Endothelial cell of umbilical vein (primary cell): ENCODE results near the gene SYNE1. TPM values are rescaled to one million over a fixed set of nuclear protein-coding genes. Genes with fewer than 3 reads are reported as not detected.

Experiments
- BruUV-seq: library from RNA; stranded (reverse); fragments of 400-500 nt; replicated peaks from 2 replicates; lab custom pipeline; 2021; lab: Mats Ljungman, UMichigan
- CTCF ChIA-PET: fragments of 300-600, 350-600 bp; sonication (Branson Sonifier 250); formaldehyde crosslinking; loops from one replicate; lab custom pipeline; 2021; ENCODE audit warnings: antibody characterized with exemption, inconsistent platforms; lab: Charles Lee
- POLR2A ChIA-PET: fragments of 300-600, 350-600 bp; sonication (Branson Sonifier 250); formaldehyde crosslinking; loops from one replicate; lab custom pipeline; 2021; ENCODE audit warnings: antibody characterized with exemption, inconsistent platforms; lab: Charles Lee
- DNase-seq: peaks from one replicate; pipeline ENCODE4 v3.0.0-alpha.2; 2011; ENCODE audit warnings: low read depth, low spot score
- FAIRE-seq: peaks from 2 replicates; lab custom pipeline; 2011; peaks lifted over from hg19 to GRCh38; lab: Jason Lieb, UNC
- H2AFZ ChIP-seq: 2 replicates; pipeline ENCODE4 v1.6.0; 2012; ENCODE audit warnings: low read depth, low read length, control low read depth, inconsistent platforms
- H3K27ac ChIP-seq: 2 replicates; pipeline ENCODE4 v1.5.1; 2011; ENCODE audit warnings: low read depth, mild to moderate bottlenecking, control low read depth, low read length, moderate library complexity; ENCODE audit not compliant: insufficient read depth
- H3K27me3 ChIP-seq, 2 experiments: 2 replicates each; pipeline versions ENCODE4 v1.6.0 to v1.6.1; 2011; ENCODE audit warnings: low read length in 2 of 2, mixed read lengths in 1 of 2; ENCODE audit not compliant: control insufficient read depth in 2 of 2, insufficient read depth in 2 of 2
- H3K36me3 ChIP-seq, 2 experiments: 2 replicates in 1 of 2; 3 replicates in 1 of 2; pipeline ENCODE4 v1.5.1; 2011; ENCODE audit warnings: low read length in 2 of 2, mild to moderate bottlenecking in 1 of 2, moderate library complexity in 1 of 2; ENCODE audit not compliant: control insufficient read depth in 2 of 2, insufficient read depth in 2 of 2; ENCODE audit errors: extremely low read depth in 1 of 2
- H3K4me1 ChIP-seq: 3 replicates; pipeline ENCODE4 v1.5.1; 2011; ENCODE audit warnings: mild to moderate bottlenecking, low read length; ENCODE audit not compliant: control insufficient read depth, insufficient read depth; ENCODE audit errors: extremely low read depth
- H3K4me2 ChIP-seq: 2 replicates; pipeline ENCODE4 v1.6.1; 2011; ENCODE audit warnings: low read length, control low read depth, mixed read lengths; ENCODE audit not compliant: insufficient read depth
- H3K4me3 ChIP-seq, 3 experiments: fragments of 200-600 bp in 1 of 3; sonication (generic), shearing (Covaris generic) in 1 of 3; replicated peaks in 1 of 3; 2 replicates each; pipeline ENCODE4 v1.5.1; 2011 to 2016; ENCODE audit warnings: control low read depth in 3 of 3, low read length in 3 of 3, mild to moderate bottlenecking in 2 of 3, inconsistent platforms in 1 of 3, low read depth in 1 of 3, moderate library complexity in 1 of 3; ENCODE audit not compliant: insufficient read depth in 1 of 3
- H3K79me2 ChIP-seq: 2 replicates; pipeline ENCODE4 v1.6.0; 2012; ENCODE audit warnings: low read length, inconsistent platforms; ENCODE audit not compliant: control insufficient read depth, insufficient read depth
- H3K9ac ChIP-seq: replicated peaks from 2 replicates; pipeline ENCODE3; 2011; ENCODE audit warnings: low read length, control low read depth; ENCODE audit not compliant: insufficient read depth; ENCODE audit errors: extremely low read depth
- H3K9me1 ChIP-seq: replicated peaks from 3 replicates; pipeline ENCODE4 v1.6.0; 2011; ENCODE audit warnings: mild to moderate bottlenecking, low read length; ENCODE audit not compliant: control insufficient read depth, insufficient read depth; ENCODE audit errors: extremely low read depth
- H3K9me3 ChIP-seq: replicated peaks from 2 replicates; pipeline ENCODE4 v1.5.1; 2012; ENCODE audit warnings: low read length, inconsistent platforms; ENCODE audit not compliant: control insufficient read depth, insufficient read depth
- H4K20me1 ChIP-seq: replicated peaks from 2 replicates; pipeline ENCODE3; 2011; ENCODE audit warnings: mild to moderate bottlenecking, low read length; ENCODE audit not compliant: control insufficient read depth, insufficient read depth; ENCODE audit errors: extremely low read depth
- EZH2 ChIP-seq: IDR thresholded peaks from 2 replicates; pipeline ENCODE4 v1.6.1; 2012; ENCODE audit warnings: borderline replicate concordance, low read depth, mild to moderate bottlenecking, moderate library complexity, low read length, inconsistent platforms; ENCODE audit not compliant: severe bottlenecking
- FOS ChIP-seq: IDR thresholded peaks from 2 replicates; pipeline ENCODE4 v1.6.1; 2011; ENCODE audit warnings: mild to moderate bottlenecking, low read length, moderate library complexity, borderline replicate concordance; ENCODE audit not compliant: insufficient read depth
- GATA2 ChIP-seq: IDR thresholded peaks from 2 replicates; pipeline ENCODE4 v1.7.0; 2011; ENCODE audit warnings: low read depth, mild to moderate bottlenecking, moderate library complexity, mixed read lengths, low read length; ENCODE audit not compliant: insufficient read length, insufficient read depth
- JUN ChIP-seq: IDR thresholded peaks from 2 replicates; pipeline ENCODE4 v1.6.1; 2011; ENCODE audit warnings: borderline replicate concordance, low read depth; ENCODE audit not compliant: insufficient read length, insufficient read depth
- MYC ChIP-seq: IDR thresholded peaks from one replicate; pipeline ENCODE4 v1.6.1; 2011; ENCODE audit warnings: mild to moderate bottlenecking, low read depth, low read length
- POLR2A ChIP-seq: IDR thresholded peaks from 2 replicates; pipeline ENCODE4 v1.6.1; 2012; ENCODE audit warnings: low read depth, mild to moderate bottlenecking, control low read depth, low read length
- POLR2AphosphoS5 ChIP-seq: IDR thresholded peaks from 2 replicates; pipeline ENCODE4 v1.6.1; 2012; ENCODE audit warnings: low read depth, mild to moderate bottlenecking, control low read depth, low read length, moderate library complexity; ENCODE audit not compliant: insufficient read depth
- dilution Hi-C: fragments of 300-500 bp; cut with MboI; formaldehyde crosslinking; loops from one replicate; pipeline ENCODE4 v1.15.0; 2019; ENCODE audit warnings: low sequenced_read_pairs; ENCODE audit not compliant: extremely low pct_ligation_motif_present
- intact Hi-C: fragments of 100-400 bp; cut with micrococcal nuclease; formaldehyde crosslinking; loops from one replicate; pipeline ENCODE4 v1.10.0; 2022
- polyA plus RNA-seq, 4 experiments: library from polyadenylated mRNA; depleted of rRNA in 3 of 4; stranded (reverse) in 3 of 4; unstranded in 1 of 4; fragments of >200 nt; gene quantifications; 2 replicates each; pipeline versions ENCODE4 v1.2.1 to v1.2.3, GENCODE V29; 2011 to 2012; ENCODE audit warnings: missing spikeins in 1 of 4
- total RNA-seq: library from RNA; stranded (reverse); gene quantifications from 2 replicates; pipeline ENCODE4 v1.2.3, GENCODE V29; 2021
- TF ChIP-seq, protein P1 (sequence below), 2 donors: IDR thresholded peaks; 1 replicate in 1 of 2; 2 replicates in 1 of 2; pipeline ENCODE4 v1.5.1; 2011; ENCODE audit warnings: low read length in 2 of 2, mild to moderate bottlenecking in 2 of 2, moderate library complexity in 2 of 2, control low read depth in 1 of 2, inconsistent platforms in 1 of 2, low read depth in 1 of 2; ENCODE audit not compliant: insufficient read depth in 1 of 2; ENCODE audit errors: extremely low read depth in 1 of 2
- TF ChIP-seq, protein P2 (sequence below): IDR thresholded peaks from 2 replicates; pipeline ENCODE4 v1.6.1; 2011; ENCODE audit not compliant: insufficient read depth, insufficient read length

SYNE1 gene
- total and polyA plus RNA-seq, 2 donors (not counting 3 experiments of a cell fraction or from before 2014, with no cell fraction given) = 26.5 to 52.3 TPM

DNA sequence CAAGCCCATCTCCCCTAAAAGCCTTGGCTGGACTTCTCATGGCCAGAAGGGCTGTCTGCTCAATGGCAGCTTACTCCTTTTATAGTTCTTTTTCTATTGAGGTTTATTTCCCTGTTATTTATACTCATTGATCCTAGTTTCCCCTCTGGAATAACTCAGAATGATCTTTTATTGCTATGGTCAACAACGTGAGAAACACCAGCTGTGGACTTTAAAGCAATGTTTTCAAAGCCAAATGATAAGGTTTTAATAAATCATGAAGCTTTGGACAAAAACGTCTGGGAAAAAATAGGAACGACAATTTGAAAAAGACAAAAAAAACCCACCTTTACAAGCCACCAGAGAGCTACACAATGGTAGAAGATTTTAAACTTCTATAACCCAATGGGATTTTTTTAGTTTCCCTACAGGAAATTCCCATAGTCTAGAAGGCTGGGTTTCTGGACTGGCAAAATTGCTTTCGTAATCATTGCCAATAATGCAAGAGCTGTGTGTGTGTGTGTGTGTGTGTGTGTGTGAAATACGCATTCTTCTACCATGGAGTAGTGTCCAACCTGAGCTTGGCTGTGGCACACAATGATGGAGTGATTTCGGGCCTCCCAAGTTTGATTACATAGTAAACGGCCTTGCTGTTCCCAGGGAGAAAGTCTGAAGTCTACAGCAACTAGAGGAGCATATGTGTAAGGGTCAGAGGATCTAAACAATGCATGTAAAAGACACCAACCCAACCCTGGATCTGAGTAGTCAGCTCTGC is 396.0 kb downstream of the SYNE1 start:
- no peaks in the 10 kb centered on the region for H3K9me1 ChIP-seq
- no peak overlapping the region for H2AFZ ChIP-seq
- ChIA-PET POLR2A (no interaction called here), CTCF (no interaction called here)
- H3K4me2 ChIP-seq = no peak overlapping the region
- no peaks in the 10 kb centered on the region for H4K20me1 ChIP-seq
- no peak overlapping the region for H3K4me3 ChIP-seq
- H3K27me3 ChIP-seq = no peaks in the 10 kb centered on the region
- TF ChIP-seq FOS (no peak), EZH2 (no peak), MYC (no peak)
- H3K36me3 ChIP-seq = peaks cover 0 to 9% of the 10 kb centered on the region in 2 experiments
- intact Hi-C loops (no loop called here), dilution Hi-C loops (no loop called here)
- FAIRE-seq = no peak
- H3K27ac ChIP-seq = no peak overlapping the region
- H3K4me1 ChIP-seq = no peaks in the 10 kb centered on the region
- BruUV-seq = no TSS peak
- no peaks in the 10 kb centered on the region for H3K79me2 ChIP-seq
- no peak for DNase-seq
- H3K9ac ChIP-seq = no peak overlapping the region
- no peaks in the 10 kb centered on the region for H3K9me3 ChIP-seq

DNA sequence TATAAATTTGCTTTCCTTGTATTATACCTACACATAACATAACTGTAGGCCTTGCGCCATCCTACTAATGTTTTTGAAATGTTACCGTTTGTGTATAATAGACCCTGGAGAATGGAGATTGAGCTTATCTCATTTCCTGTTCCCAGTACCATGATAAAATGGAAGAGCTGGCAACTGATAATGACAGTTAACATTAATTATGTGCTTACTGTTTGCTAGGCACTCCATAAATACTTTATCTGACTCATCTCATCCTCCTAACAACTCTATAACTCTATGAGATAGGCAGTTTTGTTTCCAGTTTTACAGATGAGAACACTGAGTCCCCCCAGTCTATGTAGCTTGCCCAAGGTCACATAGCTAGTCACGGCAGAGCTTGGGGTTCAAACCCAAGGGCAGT is 396.7 kb downstream of the SYNE1 start:
- no peaks in the 10 kb centered on the region for H3K4me1 ChIP-seq
- DNase-seq (peak; percentile 14), FAIRE-seq (no peak)
- no peak overlapping the region for H3K4me3 ChIP-seq
- peaks cover 0 to 9% of the 10 kb centered on the region in 2 experiments for H3K36me3 ChIP-seq
- H3K27ac ChIP-seq = no peak overlapping the region
- TF ChIP-seq, protein P1, sequence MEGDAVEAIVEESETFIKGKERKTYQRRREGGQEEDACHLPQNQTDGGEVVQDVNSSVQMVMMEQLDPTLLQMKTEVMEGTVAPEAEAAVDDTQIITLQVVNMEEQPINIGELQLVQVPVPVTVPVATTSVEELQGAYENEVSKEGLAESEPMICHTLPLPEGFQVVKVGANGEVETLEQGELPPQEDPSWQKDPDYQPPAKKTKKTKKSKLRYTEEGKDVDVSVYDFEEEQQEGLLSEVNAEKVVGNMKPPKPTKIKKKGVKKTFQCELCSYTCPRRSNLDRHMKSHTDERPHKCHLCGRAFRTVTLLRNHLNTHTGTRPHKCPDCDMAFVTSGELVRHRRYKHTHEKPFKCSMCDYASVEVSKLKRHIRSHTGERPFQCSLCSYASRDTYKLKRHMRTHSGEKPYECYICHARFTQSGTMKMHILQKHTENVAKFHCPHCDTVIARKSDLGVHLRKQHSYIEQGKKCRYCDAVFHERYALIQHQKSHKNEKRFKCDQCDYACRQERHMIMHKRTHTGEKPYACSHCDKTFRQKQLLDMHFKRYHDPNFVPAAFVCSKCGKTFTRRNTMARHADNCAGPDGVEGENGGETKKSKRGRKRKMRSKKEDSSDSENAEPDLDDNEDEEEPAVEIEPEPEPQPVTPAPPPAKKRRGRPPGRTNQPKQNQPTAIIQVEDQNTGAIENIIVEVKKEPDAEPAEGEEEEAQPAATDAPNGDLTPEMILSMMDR (IDR thresholded peaks at IDR 0.05; ENCODE audit: extremely low read depth in 1 of 2, insufficient read depth in 1 of 2, low read depth in 1 of 2, low read length in 2 of 2) = no peak
- no peak for TF ChIP-seq FOS
- no peak for TF ChIP-seq GATA2
- no peak for TF ChIP-seq POLR2AphosphoS5
- TF ChIP-seq POLR2A = no peak
- no peak for TF ChIP-seq MYC
- TF ChIP-seq JUN = no peak
- TF ChIP-seq EZH2 = no peak
- TF ChIP-seq, protein P2, sequence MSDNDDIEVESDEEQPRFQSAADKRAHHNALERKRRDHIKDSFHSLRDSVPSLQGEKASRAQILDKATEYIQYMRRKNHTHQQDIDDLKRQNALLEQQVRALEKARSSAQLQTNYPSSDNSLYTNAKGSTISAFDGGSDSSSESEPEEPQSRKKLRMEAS = no peak
- H3K79me2 ChIP-seq = no peaks in the 10 kb centered on the region
- H2AFZ ChIP-seq = no peak overlapping the region
- dilution Hi-C loops = no loop called here
- CTCF ChIA-PET = interaction anchor here (1.1 kb wide), 1 partner anchor 116 kb away, joined by 3 read pairs; no protein-coding TSS in a partner anchor
- POLR2A ChIA-PET = no interaction called here
- intact Hi-C loops = no loop called here
- H4K20me1 ChIP-seq = no peaks in the 10 kb centered on the region
- H3K9ac ChIP-seq = no peak overlapping the region
- H3K9me1 ChIP-seq = no peaks in the 10 kb centered on the region
- H3K27me3 ChIP-seq = no peaks in the 10 kb centered on the region
- no TSS peak for BruUV-seq
- no peaks in the 10 kb centered on the region for H3K9me3 ChIP-seq
- no peak overlapping the region for H3K4me2 ChIP-seq
